ENCODE results near the gene GALK1.
"Not testable (repeated sequence)": the region's sequence is repeated elsewhere in the genome, so short reads cannot be mapped to it uniquely, and the experiment has no call there.

Gene GALK1

DNA sequence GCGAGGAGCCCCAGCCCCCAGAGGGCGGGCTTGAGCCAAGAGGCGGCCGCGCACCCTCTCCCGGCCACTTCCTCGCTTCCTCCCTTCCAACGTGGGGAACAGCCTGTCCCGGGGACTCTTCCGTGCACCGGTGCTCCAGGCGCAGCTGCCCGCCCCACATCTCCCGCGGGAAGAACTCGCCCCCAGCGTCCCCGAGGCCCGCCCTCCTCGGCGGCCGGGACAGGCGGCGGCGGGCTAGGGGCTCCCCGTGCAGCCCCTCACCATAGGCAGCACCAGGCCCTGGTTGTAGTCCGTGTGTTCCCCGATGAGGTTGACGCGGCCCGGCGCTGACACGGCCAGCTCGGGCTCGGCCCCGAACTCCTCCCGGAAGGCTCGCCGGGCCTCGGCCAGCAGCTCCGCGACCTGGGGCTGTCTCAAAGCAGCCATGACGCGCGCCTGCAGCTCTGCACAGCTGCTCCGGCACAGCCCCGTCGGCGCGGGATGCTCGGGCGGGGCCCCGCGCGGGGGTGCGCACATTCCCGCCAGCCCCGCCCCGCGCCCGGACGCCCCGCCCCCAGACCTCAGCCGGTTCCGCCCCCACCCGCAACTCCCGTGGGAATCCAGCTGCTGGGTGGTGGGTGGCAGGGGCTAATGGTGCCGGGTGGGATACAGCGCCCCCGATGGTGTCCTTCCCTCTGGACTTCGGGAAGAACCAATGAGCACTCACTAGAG is at the start of gene GALK1:
Gene GALK1 (minus strand): TSS at position 482 of the 711 bp plus-strand sequence. CDS start 56 bp downstream, at position 426.
- peak; percentile 28 to 68 for DNase-seq

DNA sequence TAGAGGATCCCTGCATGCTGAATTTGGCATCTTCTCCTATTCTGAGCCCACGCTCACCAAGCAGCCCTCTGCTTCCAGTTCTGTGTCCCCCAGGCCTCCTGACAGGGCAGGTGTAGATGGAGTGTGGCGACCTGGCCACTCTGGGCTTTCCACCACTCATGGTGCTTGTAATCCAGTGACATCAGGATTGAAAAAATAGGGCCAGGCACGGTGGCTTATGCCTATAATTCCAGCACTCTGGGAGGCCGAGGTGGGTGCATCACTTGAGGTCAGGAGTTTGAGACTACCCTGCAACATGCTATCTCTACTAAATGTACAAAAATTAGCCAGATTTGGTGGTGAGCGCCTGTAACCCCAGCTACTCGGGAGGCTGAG is 49.0 kb upstream of the GALK1 start:
- DNase-seq: no peak

DNA sequence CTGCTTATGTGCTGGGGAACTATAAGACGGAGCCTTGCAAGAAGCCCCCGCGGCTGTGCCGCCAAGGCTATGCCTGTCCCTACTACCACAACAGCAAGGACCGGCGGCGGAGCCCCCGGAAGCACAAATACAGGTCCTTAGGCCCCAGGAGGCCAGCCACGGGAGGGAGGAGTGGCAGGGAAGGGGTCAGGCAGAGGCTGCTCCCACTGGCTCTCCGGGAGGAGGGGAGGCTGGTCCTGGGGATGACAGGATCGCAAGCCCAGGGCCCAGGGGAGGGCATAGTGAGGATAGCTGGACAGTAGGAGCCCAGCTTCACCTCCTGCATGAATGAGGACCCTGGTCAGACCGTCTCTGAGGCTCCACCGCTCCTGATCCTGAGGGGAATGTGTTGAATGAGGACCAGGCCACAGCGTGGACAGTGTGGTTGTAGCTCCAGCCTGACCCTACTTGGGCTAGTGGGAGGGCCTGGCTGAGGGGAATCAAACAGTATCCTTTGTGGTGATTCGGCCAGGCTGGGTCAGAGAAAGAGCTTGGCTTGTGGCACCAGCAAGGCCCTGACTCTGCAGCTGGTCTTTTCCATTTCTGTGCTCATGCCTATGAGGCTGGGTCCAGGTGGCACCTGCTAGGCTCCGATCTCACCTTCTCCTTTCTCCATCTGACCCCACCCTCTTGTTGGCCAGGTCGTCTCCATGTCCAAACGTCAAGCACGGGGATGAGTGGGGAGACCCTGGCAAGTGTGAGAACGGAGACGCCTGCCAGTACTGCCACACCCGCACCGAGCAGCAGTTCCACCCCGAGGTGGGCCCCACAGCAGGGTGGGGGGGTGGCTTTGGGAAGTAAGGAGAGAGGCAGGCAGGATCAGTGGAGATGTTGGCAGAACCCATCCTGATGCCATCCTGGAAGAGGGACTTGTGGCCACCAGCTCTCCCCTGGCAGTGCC is 48.4 kb upstream of the GALK1 start:
- no peak for DNase-seq

DNA sequence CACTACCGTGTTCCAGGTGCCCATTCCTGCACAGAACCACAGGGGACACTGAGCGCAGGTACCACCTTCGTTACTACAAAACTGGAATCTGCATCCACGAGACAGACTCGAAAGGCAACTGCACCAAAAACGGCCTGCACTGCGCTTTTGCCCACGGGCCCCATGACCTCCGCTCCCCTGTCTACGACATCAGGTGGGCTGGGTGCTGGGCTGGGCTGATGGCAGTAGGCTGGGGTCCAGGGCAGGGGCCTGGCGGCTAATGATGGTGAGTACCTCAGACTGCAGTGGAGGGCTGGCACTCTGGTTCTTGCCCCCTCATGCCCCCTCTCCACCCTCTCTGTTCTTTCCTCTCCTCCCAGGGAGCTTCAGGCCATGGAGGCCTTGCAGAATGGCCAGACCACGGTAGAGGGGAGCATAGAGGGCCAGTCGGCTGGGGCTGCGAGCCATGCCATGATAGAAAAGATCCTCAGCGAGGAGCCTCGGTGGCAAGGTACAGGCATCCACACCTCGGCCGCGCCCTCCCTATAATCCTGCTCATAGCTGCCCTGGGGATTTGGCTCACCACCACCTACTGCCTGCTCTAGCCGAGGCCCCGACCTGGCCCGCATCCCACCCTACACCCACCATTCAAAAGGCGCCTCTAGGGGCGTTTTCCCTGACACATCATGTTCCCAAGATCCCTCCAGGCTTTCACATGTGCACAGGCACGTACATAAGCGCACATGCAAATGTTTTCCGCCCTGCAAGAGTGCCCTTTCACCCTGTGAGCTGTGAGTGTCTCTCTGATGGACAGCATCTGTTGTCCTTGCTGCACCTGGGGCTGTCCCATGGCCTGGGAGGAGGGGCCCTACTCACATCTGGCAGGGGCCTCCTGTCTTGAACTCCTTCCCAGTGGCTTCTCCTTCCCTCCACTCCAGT is 47.4 kb upstream of the GALK1 start:
- no peak for DNase-seq

DNA sequence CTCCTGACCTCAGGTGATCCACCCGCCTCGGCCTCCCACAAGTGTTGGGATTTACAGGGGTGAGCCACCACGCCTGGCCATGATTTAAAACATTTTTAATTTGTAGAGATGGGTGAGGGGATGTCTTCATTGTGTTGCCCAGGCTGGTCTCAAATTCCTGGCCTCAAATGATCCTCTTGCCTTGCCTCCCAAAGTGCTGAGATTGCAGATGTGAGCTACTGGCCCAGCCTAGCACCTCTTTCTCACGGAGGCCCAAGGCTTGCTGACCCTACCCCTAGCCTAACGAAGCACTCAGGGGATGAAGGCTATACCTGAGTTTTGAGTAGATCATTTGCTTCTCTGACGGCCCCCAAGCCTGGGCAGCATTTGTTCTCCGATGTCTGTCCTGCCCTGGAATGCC is 46.2 kb upstream of the GALK1 start:
- DNase-seq: no peak

DNA sequence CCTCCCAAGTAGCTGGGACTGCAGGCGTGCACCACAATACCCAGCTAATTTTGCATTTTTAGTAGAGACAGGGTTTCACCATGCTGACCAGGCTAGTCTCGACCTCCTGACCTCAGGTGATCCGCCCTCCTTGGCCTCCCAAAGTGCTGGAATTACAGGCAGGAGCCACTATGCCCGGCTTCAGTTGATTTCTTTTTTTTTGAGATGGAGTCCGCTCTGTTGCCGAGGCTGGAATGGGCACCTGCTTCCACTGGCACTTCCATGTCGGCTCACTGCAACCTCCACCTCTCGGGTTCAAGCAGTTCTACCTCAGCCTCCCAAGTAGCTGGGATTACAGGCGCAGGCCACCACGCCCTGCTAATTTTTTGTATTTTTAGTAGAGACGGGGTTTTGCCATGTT is 45.8 kb upstream of the GALK1 start:
- not testable (repeated sequence) for DNase-seq

DNA sequence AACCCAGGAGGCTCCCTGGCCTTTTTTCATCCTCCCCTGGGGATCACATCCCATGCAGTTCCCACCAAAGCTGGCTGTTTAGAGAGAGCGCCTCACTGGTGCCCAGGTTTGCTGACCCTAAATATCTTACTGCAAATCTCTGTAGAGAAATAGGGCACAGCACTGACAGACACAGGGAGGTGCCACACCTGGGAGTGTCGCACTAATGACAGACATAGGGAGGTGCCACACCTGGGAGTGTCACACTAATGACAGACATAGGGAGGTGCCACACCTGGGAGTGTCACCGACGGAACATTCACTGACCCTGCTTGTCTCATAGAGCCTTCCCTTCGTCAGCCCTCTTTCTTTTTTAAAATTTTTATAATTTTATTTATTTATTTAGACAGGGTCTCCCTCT is 45.2 kb upstream of the GALK1 start:
- DNase-seq: no peak

DNA sequence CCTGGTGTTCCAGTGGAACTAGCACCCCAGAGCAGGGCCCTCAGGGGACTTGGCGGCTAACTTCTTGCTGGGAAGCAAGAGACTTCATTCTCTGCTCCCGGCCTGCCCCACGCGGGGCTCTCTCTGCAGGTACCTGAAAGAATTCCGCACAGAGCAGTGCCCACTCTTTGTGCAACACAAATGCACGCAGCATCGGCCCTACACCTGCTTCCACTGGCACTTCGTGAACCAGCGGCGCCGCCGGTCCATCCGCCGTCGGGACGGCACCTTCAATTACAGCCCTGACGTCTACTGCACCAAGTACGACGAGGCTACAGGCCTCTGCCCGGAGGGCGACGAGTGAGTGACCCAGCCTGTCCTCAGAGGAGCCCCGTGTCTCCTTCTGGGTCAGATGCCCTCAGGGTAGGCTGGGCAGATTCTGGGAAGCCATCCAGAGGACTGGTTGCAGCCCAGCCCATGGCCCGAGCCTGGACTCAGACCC is 44.7 kb upstream of the GALK1 start:
- DNase-seq: no peak

DNA sequence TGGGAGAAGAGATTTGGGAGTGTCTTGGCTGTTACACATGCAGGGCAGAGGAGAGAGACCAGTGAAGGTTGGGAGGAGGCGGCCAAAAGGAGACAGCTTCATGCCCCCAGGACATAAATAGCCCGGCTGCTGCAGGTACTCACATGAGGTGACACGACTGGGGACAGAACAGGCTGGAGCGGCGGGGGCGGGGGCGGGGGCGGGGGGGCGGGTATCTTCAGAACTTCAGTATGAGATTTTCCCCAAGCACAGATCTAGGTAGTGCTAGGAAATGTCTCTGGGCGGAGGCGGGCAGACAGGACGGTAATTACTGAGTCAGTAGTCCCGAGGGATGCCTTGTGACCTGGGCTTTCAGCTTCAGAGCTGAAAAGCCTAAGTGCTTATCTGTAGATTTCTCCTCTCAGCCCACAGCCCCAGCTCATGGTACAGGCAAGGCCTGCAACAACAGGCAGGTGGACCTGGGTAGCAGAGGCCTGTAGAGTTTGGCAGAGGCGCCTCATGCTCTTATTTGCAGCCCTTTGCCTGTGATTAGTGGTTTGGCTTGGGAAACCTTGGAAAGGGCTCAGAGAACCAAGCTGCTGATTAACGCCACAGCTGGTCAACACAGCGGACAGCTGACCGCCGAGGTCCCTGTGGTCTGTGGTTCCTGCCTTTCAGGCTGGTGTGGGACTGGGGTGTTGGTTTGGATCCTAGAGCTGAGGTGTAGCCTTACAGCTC is 44.1 kb upstream of the GALK1 start:
- DNase-seq: no peak

DNA sequence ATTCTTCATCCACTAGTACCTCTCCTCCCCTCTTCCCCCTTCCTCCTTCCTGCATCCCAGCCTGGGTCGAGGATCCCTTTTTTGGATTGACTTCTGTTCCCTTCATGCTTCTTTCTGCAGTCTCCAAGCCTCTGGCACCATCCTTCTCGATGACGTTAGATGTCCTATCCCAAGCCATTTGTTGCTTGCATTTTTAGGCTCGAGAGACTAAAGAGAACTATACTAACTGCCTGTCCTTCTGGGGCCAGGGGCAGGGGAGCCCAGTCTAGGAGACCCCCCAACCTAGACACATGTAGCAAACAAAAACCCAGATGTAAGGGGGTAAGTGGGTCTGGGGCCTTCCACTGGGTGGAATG is 43.5 kb upstream of the GALK1 start:
- DNase-seq: no peak

DNA sequence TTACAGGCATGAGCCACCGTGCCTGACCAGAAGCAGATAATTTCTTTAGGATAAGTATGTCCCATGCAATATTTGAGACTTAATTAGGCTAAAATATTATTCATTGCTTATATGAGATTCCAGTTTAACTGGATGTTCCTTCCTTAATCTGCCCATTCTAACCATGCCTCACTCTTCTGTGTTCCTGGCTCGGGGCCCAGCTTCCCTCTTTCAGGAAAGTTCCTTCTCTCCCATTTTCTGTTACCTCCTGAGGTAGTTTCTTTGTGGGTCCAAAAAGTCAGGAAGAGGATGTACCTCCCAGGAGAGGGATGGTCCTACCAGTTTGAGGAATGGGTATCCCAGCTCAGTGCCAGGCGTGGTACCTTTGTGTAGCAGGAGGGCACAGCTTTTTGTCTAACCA is 42.9 kb upstream of the GALK1 start:
- DNase-seq: no peak

DNA sequence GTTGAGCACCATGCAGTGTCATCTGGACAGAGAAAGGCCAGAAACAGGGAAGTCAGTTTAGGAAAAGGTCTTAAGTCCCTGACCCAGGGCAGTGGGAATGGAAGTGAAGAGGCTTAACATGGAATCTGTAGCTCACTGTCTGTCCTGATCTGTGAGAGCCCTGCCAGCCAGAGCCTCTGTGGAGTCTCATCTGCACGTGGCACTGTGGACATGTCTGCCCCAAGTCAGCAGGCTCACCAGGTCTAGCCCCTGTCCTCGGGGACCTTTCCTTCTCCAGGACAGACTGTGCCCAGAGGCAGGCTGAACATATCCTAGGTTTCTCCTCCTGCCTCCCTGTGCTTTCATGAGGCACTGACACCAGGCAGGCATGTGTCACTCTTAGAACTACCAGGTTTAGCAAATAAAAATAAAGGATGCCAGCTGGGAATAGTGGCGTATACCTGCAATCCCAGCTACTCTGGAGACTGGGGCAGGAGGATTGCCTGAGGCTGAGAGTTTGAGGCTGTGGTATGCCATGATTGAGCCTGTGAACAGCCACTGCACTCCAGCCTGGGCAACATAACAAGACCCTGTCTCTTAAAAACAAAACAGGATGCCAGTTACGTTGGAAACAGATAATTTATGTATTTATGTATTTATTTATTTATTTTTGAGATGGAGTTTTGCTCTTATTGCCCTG is 42.0 kb upstream of the GALK1 start:
- no peak for DNase-seq

DNA sequence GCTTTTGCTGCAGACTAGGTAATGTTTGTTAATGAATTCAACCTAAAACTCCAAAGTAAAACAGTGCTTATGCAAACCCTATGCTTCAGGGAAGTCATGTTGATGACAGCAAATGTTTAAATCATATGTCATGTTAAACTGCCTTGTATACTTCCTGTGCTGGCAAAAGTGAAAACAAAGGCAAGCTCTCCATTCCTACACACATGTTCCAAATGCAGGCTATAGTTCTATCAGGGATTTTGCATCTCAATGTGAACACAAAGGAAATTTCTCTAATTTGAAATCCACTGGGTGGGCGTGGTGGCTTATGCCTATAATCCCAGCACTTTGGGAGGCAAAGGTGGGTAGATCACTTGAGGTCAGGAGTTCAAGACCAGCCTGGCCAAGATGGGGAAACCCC is 38.9 kb upstream of the GALK1 start:
- no peak for DNase-seq

DNA sequence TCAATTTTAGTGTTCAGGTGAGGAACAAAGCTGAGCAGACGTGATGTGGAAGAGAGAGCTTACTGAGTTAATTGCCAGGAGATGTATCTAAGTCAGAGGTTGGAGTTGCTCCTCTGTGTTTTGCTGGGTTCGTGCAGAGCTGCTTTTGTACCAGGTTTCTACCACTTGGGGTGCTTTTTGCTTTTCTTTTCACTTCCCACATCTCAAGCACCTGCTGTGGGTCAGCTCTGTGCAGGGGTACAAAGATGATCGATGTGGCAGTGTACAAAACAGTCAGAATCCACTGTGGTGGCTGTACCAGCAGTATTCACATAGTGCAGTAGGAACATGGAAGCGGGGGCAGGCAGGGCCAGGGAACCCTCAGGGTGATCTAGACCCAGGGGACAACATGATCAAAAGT is 34.4 kb upstream of the GALK1 start:
- DNase-seq: no peak

DNA sequence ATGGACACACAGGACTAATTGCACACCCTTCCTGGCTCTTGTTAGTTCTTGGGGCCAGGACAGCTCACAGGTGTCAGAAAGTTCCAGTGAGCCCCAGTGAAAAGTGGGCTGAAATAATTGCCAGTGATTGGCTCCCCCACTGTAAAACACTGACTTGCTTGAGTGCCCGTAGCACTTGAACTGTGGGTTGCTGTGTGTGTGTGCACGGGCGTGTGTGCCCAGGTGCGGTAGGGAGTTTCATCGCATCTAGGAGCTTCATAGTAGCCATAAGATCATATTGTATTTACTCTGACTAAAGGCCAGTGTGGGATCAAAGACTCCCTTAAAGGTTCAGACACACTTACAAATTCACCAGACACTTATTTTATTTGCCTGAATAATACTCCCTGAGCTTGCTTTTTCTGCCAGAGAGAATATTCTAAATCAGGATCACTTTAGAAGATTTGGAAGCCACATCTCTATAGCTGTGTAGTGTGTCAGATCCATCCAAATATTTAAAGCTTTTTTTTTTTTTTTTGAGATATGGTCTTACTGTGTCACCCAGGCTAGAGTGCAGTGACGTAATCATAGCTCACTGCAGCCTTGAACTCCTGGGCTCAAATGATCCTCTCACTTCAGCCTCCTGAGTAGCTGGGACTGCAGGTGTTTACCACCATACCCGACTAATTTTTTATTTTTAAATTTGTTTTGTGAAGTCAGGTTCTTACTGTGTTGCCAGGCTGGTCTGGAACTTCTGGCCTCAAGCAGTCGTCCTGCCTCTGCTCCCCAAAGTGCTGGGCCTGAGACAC is 31.0 kb upstream of the GALK1 start:
- no peak for DNase-seq

DNA sequence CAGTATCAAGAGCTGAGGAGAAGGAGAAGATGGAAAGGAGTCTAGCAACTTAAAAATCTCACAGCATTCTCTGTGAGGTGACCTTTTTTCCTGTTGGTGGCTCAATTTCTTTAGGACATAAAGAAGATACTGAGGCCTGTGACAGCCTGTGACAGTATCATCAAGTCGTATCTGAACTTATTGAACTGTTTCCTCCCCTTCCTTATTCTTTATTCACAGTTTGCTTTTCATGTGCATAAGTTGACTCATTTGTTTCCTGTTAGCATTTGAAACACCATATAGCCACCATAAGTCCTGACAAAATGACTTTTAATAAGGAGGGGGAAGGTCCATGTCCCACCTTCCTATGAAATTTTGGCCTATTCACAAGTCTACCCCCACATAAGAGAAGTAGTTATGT is 28.5 kb upstream of the GALK1 start:
- no peak for DNase-seq

DNA sequence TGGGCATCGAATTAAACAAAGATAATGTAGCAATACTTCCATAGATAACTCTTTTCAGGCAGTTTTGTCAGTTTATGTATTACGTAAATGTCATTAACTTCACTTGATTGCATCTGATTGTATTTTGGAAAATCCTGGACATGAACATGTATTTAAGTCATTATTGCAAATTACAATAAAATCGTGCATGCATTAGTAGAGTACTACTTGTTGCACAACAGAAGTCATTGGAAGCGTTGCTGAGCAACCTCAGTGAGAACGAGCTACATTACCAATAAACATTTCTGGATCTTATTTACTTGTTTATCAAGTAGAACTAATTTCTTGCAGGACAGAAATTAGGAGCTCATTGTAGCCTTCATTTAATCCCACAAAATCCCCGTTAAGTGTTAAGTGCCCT is 26.3 kb upstream of the GALK1 start:
- no peak for DNase-seq

DNA sequence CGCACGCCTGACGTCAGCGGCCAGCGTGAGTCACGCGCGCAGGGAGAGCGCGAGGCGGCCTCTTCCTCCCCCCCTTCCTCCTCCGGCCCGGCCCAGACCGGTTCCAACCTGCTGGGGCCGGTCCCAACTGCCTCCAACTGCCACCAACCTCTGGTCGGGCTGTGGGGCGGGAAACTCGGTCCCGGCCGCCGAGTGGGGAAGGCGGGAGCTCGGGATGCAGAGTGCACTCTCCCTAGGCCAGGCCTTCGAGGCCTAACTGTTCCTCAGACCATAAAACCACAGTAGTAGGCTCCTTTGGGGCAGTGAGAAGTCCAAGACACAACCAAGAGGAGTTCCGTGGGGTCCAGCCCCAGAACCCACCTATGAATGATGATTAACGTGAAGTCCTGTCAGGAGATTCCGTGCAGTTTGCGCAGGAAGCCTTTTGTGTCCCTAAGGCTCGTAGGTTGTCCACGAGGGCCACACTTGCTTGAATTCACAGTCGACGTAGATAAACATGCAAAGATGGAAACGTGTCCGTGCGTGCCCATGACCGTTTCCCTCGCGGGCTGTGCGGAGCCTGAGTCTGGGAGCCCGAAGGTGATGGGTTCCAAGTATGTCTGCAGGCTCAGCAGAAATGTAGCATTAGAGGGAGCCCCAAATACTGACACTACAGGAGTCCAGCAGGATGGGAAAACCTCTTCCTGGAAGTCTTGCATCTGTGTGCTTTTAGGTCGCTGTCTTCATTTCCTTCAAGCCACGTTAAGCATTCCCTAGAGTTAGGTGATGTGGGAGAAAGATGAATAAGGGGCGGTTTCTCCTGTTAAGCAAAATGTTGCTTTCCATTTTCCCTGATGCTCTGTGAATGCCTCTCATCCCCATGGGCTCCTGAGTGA is 20.3 kb upstream of the GALK1 start:
- DNase-seq: peak; percentile 82 to 92

DNA sequence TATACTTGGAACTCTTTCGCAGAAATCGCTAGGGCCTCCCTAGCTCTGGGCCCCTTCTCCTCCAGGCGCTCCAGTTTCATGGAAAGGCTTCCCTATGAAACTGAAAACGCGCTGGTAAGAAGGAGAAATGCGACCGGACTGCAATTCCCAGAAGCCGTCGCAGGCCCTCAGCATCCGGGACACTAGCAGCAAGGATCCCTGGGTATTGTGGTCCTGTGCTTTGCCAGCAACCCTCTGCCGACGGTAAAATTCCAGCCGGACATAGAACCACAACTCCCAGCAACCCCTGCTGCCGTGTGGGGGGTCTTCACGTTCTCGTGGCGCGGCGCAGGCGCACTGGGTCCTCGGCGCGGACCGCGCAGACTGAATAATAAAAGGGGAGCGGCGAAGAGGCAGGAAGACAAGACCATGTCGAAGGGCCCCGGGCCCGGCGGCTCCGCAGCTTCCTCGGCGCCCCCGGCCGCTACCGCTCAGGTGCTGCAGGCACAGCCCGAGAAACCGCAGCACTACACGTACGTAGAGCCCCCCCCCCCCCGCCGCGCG is 19.6 kb upstream of the GALK1 start, which contains the start of gene UNK:
Gene UNK (plus strand): TSS at position 334 of the 543 bp plus-strand sequence. CDS start 75 bp downstream, at position 409.
- peak; percentile 98 for DNase-seq
